Natural killer cell (primary cell): ENCODE results near the gene MED16. TPM values are rescaled to one million over a fixed set of nuclear protein-coding genes. Genes with fewer than 3 reads are reported as not detected.

ENCODE experiments used
- ATAC-seq, 3 donors: fragments of 150-1000 bp in 2 of 3; fragments of 200-7000 bp in 1 of 3; cut with Tn5 transposase; 1 replicate in 1 of 3; 2 replicates in 2 of 3; pipeline ENCODE4 v1.10.0; 2021; ENCODE audit warnings: mild to moderate bottlenecking in 2 of 3, moderate library complexity in 2 of 3
- DNase-seq, 2 donors: peaks; one replicate each; pipeline versions ENCODE4 v3.0.0 to v3.0.0-alpha.2; 2013 to 2021; ENCODE audit warnings: mixed read lengths in 1 of 2
- H3K27ac ChIP-seq: one replicate; pipeline ENCODE4 v1.5.1; 2013; ENCODE audit warnings: mild to moderate bottlenecking, low read length
- H3K27me3 ChIP-seq: one replicate; pipeline ENCODE4 v1.6.1; 2013; ENCODE audit warnings: low read length; ENCODE audit not compliant: control insufficient read depth, insufficient read depth
- H3K36me3 ChIP-seq: one replicate; pipeline ENCODE4 v1.6.1; 2013; ENCODE audit warnings: low read length; ENCODE audit not compliant: control insufficient read depth, insufficient read depth
- H3K4me1 ChIP-seq: one replicate; pipeline ENCODE4 v1.6.1; 2013; ENCODE audit warnings: low read length; ENCODE audit not compliant: control insufficient read depth, insufficient read depth
- H3K4me3 ChIP-seq: one replicate; pipeline ENCODE4 v1.5.1; 2013; ENCODE audit warnings: low read length
- H3K9me3 ChIP-seq: one replicate; pipeline ENCODE4 v1.6.1; 2013; ENCODE audit warnings: low read length; ENCODE audit not compliant: control insufficient read depth, insufficient read depth
- H3K27ac Mint-ChIP-seq, 2 donors: one replicate each; pipeline ENCODE4 v1.8.0; 2022; ENCODE audit warnings: mild to moderate bottlenecking in 2 of 2, mixed read lengths in 2 of 2, moderate library complexity in 1 of 2
- H3K27me3 Mint-ChIP-seq, 2 donors: one replicate each; pipeline ENCODE4 v1.8.0; 2022; ENCODE audit warnings: low read depth in 2 of 2, mixed read lengths in 2 of 2
- H3K36me3 Mint-ChIP-seq: one replicate; pipeline ENCODE4 v1.8.0; 2022; ENCODE audit warnings: mixed read lengths
- H3K4me1 Mint-ChIP-seq, 2 donors: one replicate each; pipeline ENCODE4 v1.8.0; 2022; ENCODE audit warnings: mixed read lengths in 2 of 2
- H3K4me3 Mint-ChIP-seq: one replicate; pipeline ENCODE4 v1.8.0; 2022; ENCODE audit warnings: mild to moderate bottlenecking, moderate library complexity, mixed read lengths
- H3K9me3 Mint-ChIP-seq, 2 donors: one replicate each; pipeline ENCODE4 v1.8.0; 2022; ENCODE audit warnings: mixed read lengths in 2 of 2
- WGBS: methylation state at CpG from one replicate; pipeline ENCODE4 v1.1.7; 2013; ENCODE audit warnings: missing lambda C conversion rate; ENCODE audit not compliant: insufficient coverage; 5-methylcytosine and 5-hydroxymethylcytosine counted together
- intact Hi-C: fragments of 100-400 bp; cut with micrococcal nuclease; formaldehyde crosslinking; loops from one replicate; pipeline ENCODE4 v1.14.2; 2022
- total RNA-seq, 4 donors: library from RNA; stranded (reverse); fragments of 120-200 nt in 1 of 4; gene quantifications; one replicate each; pipeline versions ENCODE4 v1.2.3 to v1.2.4, GENCODE V29; 2013 to 2022
- TF ChIP-seq, protein P1 (sequence below): fragments of 200-600 bp; IDR thresholded peaks from one replicate; pipeline ENCODE4 v1.8.0; 2022; ENCODE audit warnings: antibody characterized with exemption

MED16 gene
- total RNA-seq, 3 donors from 2014 or later (not counting 1 experiment from before 2014, with no cell fraction given): 44.2 to 50.1 (median 44.7) TPM

GRCh38 chr19:867301-867793 lies 25.6 kb downstream of the MED16 start:
- intact Hi-C loops: no loop called here

GRCh38 chr19:866769-867300 lies 26.2 kb downstream of the MED16 start:
- Mint-ChIP-seq H3K36me3 (no peaks in the 10 kb centered on the region), H3K27ac (no peak overlapping the region), H3K9me3 (no peaks in the 10 kb centered on the region), H3K27me3 (peaks cover 0 to 4% of the 10 kb centered on the region in 2 donors), H3K4me1 (peaks cover 12 to 22% of the 10 kb centered on the region in 2 donors), H3K4me3 (no peak overlapping the region)
- intact Hi-C loops: no loop called here
- Histone ChIP-seq H3K4me3 (no peak overlapping the region), H3K36me3 (peaks cover 18% of the 10 kb centered on the region), H3K27me3 (no peaks in the 10 kb centered on the region), H3K4me1 (peaks cover 30% of the 10 kb centered on the region), H3K27ac (no peak overlapping the region), H3K9me3 (no peaks in the 10 kb centered on the region)
- TF ChIP-seq, protein P1, sequence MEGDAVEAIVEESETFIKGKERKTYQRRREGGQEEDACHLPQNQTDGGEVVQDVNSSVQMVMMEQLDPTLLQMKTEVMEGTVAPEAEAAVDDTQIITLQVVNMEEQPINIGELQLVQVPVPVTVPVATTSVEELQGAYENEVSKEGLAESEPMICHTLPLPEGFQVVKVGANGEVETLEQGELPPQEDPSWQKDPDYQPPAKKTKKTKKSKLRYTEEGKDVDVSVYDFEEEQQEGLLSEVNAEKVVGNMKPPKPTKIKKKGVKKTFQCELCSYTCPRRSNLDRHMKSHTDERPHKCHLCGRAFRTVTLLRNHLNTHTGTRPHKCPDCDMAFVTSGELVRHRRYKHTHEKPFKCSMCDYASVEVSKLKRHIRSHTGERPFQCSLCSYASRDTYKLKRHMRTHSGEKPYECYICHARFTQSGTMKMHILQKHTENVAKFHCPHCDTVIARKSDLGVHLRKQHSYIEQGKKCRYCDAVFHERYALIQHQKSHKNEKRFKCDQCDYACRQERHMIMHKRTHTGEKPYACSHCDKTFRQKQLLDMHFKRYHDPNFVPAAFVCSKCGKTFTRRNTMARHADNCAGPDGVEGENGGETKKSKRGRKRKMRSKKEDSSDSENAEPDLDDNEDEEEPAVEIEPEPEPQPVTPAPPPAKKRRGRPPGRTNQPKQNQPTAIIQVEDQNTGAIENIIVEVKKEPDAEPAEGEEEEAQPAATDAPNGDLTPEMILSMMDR: no peak
- DNase-seq: no peak
- 92% methylated on average over 38 of the region's 38 CpGs for WGBS
- no peak for ATAC-seq

More at GRCh38 chr19:867301-867793, 25.6 kb downstream of the MED16 start:
- Mint-ChIP-seq H3K27me3 (peaks cover 0 to 4% of the 10 kb centered on the region in 2 donors), H3K9me3 (no peaks in the 10 kb centered on the region), H3K4me1 (peaks cover 12 to 25% of the 10 kb centered on the region in 2 donors), H3K27ac (no peak overlapping the region), H3K4me3 (no peak overlapping the region), H3K36me3 (no peaks in the 10 kb centered on the region)
- no peak for ATAC-seq
- DNase-seq: no peak
- Histone ChIP-seq H3K27me3 (no peaks in the 10 kb centered on the region), H3K9me3 (no peaks in the 10 kb centered on the region), H3K4me3 (no peak overlapping the region), H3K27ac (no peak overlapping the region), H3K4me1 (peaks cover 31% of the 10 kb centered on the region), H3K36me3 (peaks cover 18% of the 10 kb centered on the region)
- WGBS: 87% methylated on average over 16 of the region's 16 CpGs
- TF ChIP-seq, protein P1: no peak

GRCh38 chr19:863315-863620 lies 29.7 kb downstream of the MED16 start:
- intact Hi-C loops: loop anchor here (1.0 to 5.0 kb wide), 2 partner anchors 58 to 119 kb away; partner anchors contain the start of gene WDR18
- ATAC-seq: no peak
- Mint-ChIP-seq H3K4me3 (peak overlapping the region; percentile 83), H3K9me3 (no peaks in the 10 kb centered on the region), H3K27me3 (peaks cover 7 to 8% of the 10 kb centered on the region in 2 donors), H3K36me3 (no peaks in the 10 kb centered on the region), H3K4me1 (peaks cover 12 to 22% of the 10 kb centered on the region in 2 donors), H3K27ac (peak overlapping the region in 1 of 2 donors; percentile 68)
- H3K4me1 ChIP-seq: peaks cover 43% of the 10 kb centered on the region
- no peaks in the 10 kb centered on the region for H3K9me3 ChIP-seq
- WGBS: 66% methylated on average over 3 of the region's 7 CpGs
- peaks cover 7% of the 10 kb centered on the region for H3K27me3 ChIP-seq
- peaks cover 9% of the 10 kb centered on the region for H3K36me3 ChIP-seq
- no peak for DNase-seq
- no peak overlapping the region for H3K27ac ChIP-seq
- TF ChIP-seq, protein P1: no peak
- no peak overlapping the region for H3K4me3 ChIP-seq
